ENCODE results near the gene ANO8. TPM values are rescaled to one million over a fixed set of nuclear protein-coding genes. Genes with fewer than 3 reads are reported as not detected.

The ANO8 gene
- polyA plus RNA-seq (2013, experiment 1 of 2) = 12.9 TPM
- 13.2 TPM for polyA plus RNA-seq (2013, experiment 2 of 2)

GRCh38 chr19:17334414-17335409 lies at the start of gene ANO8:
TSS of gene ANO8 (minus strand) at chr19:17334855. CDS start at chr19:17334670, 185 bp downstream.
- H4K8ac ChIP-seq (ENCODE audit: low read depth, low read length) = peak within 1 kb of the TSS; percentile 92
- peak within 1 kb of the TSS; percentile 81 for H2BK120ac ChIP-seq (ENCODE audit: low read depth, low read length)
- peak within 1 kb of the TSS; percentile 26 for H2BK5ac ChIP-seq (ENCODE audit: low read length)
- peak within 1 kb of the TSS; percentile 100 for H3K14ac ChIP-seq (ENCODE audit: low read length)
- peak within 1 kb of the TSS; percentile 100 for H3K18ac ChIP-seq (ENCODE audit: low read length)
- peak within 1 kb of the TSS; percentile 88 to 95 for H3K4me3 ChIP-seq (ENCODE audit: low read length in 2 of 2)
- peak within 1 kb of the TSS; percentile 87 for H3K4me2 ChIP-seq (ENCODE audit: insufficient read depth, low read length, poor library complexity, severe bottlenecking)
- H3K27me3 ChIP-seq (ENCODE audit: control insufficient read depth in 3 of 3, insufficient read depth in 3 of 3, low read depth in 1 of 3, low read length in 3 of 3) = no peaks in the 10 kb centered on the region
- peak within 1 kb of the TSS; percentile 94 for H2AFZ ChIP-seq (ENCODE audit: low read length)
- peaks cover 15 to 17% of the 10 kb centered on the region in 2 donors for H3K4me1 ChIP-seq (ENCODE audit: control insufficient read depth in 2 of 2, insufficient read depth in 1 of 2, low read depth in 1 of 2, low read length in 2 of 2)
- DNase-seq (ENCODE audit: low spot score) = peak; percentile 96
- H3K23ac ChIP-seq (ENCODE audit: low read depth, low read length, poor library complexity) = peak within 1 kb of the TSS; percentile 98
- peak within 1 kb of the TSS; percentile 95 for H4K91ac ChIP-seq (ENCODE audit: low read depth, low read length, poor library complexity)
- peak within 1 kb of the TSS; percentile 73 for H2AK5ac ChIP-seq (ENCODE audit: low read depth, low read length)
- peaks cover 7% of the 10 kb centered on the region for H3K79me1 ChIP-seq (ENCODE audit: low read depth, low read length)
- H2BK15ac ChIP-seq (ENCODE audit: low read length) = peak within 1 kb of the TSS; percentile 85
- H3K9ac ChIP-seq (ENCODE audit: low read depth, low read length, poor library complexity) = peak within 1 kb of the TSS; percentile 100
- peak within 1 kb of the TSS; percentile 85 for H3K27ac ChIP-seq (replicated peaks; ENCODE audit: low read length)
- no CpG with 5 or more reads among the region's 86 CpGs for WGBS, 2 donors (ENCODE audit: extremely low coverage in 2 of 2, insufficient read length in 2 of 2, insufficient replicate concordance in 1 of 2)
- H3K4ac ChIP-seq (ENCODE audit: low read length) = peak within 1 kb of the TSS; percentile 99
- peaks cover 3 to 5% of the 10 kb centered on the region in 2 donors for H3K9me3 ChIP-seq (replicated peaks in 1 of 2; ENCODE audit: control insufficient read depth in 2 of 2, insufficient read depth in 1 of 2, low read depth in 1 of 2, low read length in 2 of 2)
- H2BK12ac ChIP-seq (ENCODE audit: low read length) = peak within 1 kb of the TSS; percentile 63
- H3K36me3 ChIP-seq (replicated peaks in 1 of 2; ENCODE audit: control insufficient read depth in 2 of 2, insufficient read depth in 2 of 2, low read length in 2 of 2) = peaks cover 30 to 39% of the 10 kb centered on the region in 2 donors

- H3K27me3 ChIP-seq (ENCODE audit: control insufficient read depth in 3 of 3, insufficient read depth in 3 of 3, low read depth in 1 of 3, low read length in 3 of 3) = no peaks in the 10 kb centered on the region
- H4K91ac ChIP-seq (ENCODE audit: low read depth, low read length, poor library complexity) = no peak overlapping the region
- no peak overlapping the region for H3K9ac ChIP-seq (ENCODE audit: low read depth, low read length, poor library complexity)
- H4K8ac ChIP-seq (ENCODE audit: low read depth, low read length) = no peak overlapping the region
- H3K14ac ChIP-seq (ENCODE audit: low read length) = no peak overlapping the region
- no peak overlapping the region for H2BK15ac ChIP-seq (ENCODE audit: low read length)
- no peak overlapping the region for H2AK5ac ChIP-seq (ENCODE audit: low read depth, low read length)
- DNase-seq (ENCODE audit: low spot score) = no peak
- no peak overlapping the region for H3K4me2 ChIP-seq (ENCODE audit: insufficient read depth, low read length, poor library complexity, severe bottlenecking)
- H3K23ac ChIP-seq (ENCODE audit: low read depth, low read length, poor library complexity) = no peak overlapping the region
- peaks cover 2 to 6% of the 10 kb centered on the region in 2 donors for H3K9me3 ChIP-seq (replicated peaks in 1 of 2; ENCODE audit: control insufficient read depth in 2 of 2, insufficient read depth in 1 of 2, low read depth in 1 of 2, low read length in 2 of 2)
- H3K79me1 ChIP-seq (ENCODE audit: low read depth, low read length) = no peaks in the 10 kb centered on the region
- H3K4me3 ChIP-seq (ENCODE audit: low read length in 2 of 2) = no peak overlapping the region
- no CpG with 5 or more reads among the region's 5 CpGs for WGBS, 2 donors (ENCODE audit: extremely low coverage in 2 of 2, insufficient read length in 2 of 2, insufficient replicate concordance in 1 of 2)
- no peak overlapping the region for H2AFZ ChIP-seq (ENCODE audit: low read length)
- peaks cover 6 to 7% of the 10 kb centered on the region in 2 donors for H3K4me1 ChIP-seq (ENCODE audit: control insufficient read depth in 2 of 2, insufficient read depth in 1 of 2, low read depth in 1 of 2, low read length in 2 of 2)
- no peak overlapping the region for H3K4ac ChIP-seq (ENCODE audit: low read length)
- H3K27ac ChIP-seq (replicated peaks; ENCODE audit: low read length) = no peak overlapping the region
- no peak overlapping the region for H3K18ac ChIP-seq (ENCODE audit: low read length)
- H2BK5ac ChIP-seq (ENCODE audit: low read length) = no peak overlapping the region
- H2BK12ac ChIP-seq (ENCODE audit: low read length) = no peak overlapping the region
- no peak overlapping the region for H2BK120ac ChIP-seq (ENCODE audit: low read depth, low read length)
- no peaks in the 10 kb centered on the region for H3K36me3 ChIP-seq (replicated peaks in 1 of 2; ENCODE audit: control insufficient read depth in 2 of 2, insufficient read depth in 2 of 2, low read length in 2 of 2)
Measured at GRCh38 chr19:17380426-17381138, 45.9 kb upstream of the ANO8 start.

- Histone ChIP-seq H4K91ac (ENCODE audit: low read depth, low read length, poor library complexity) (peak overlapping the region; percentile 53), H2BK12ac (ENCODE audit: low read length) (peak overlapping the region; percentile 58), H3K9ac (ENCODE audit: low read depth, low read length, poor library complexity) (no peak overlapping the region), H4K8ac (ENCODE audit: low read depth, low read length) (no peak overlapping the region), H3K9me3 (replicated peaks in 1 of 2; ENCODE audit: control insufficient read depth in 2 of 2, insufficient read depth in 1 of 2, low read depth in 1 of 2, low read length in 2 of 2) (peaks cover 2 to 6% of the 10 kb centered on the region in 2 donors), H3K18ac (ENCODE audit: low read length) (peak overlapping the region; percentile 97), H3K79me1 (ENCODE audit: low read depth, low read length) (no peaks in the 10 kb centered on the region), H2BK15ac (ENCODE audit: low read length) (peak overlapping the region; percentile 21), H3K27me3 (ENCODE audit: control insufficient read depth in 3 of 3, insufficient read depth in 3 of 3, low read depth in 1 of 3, low read length in 3 of 3) (no peaks in the 10 kb centered on the region), H3K36me3 (replicated peaks in 1 of 2; ENCODE audit: control insufficient read depth in 2 of 2, insufficient read depth in 2 of 2, low read length in 2 of 2) (no peaks in the 10 kb centered on the region), H3K4me1 (ENCODE audit: control insufficient read depth in 2 of 2, insufficient read depth in 1 of 2, low read depth in 1 of 2, low read length in 2 of 2) (peaks cover 6 to 7% of the 10 kb centered on the region in 2 donors), H3K4me3 (ENCODE audit: low read length in 2 of 2) (no peak overlapping the region), H2BK120ac (ENCODE audit: low read depth, low read length) (peak overlapping the region; percentile 16), H2BK5ac (ENCODE audit: low read length) (peak overlapping the region; percentile 98), H2AK5ac (ENCODE audit: low read depth, low read length) (peak overlapping the region; percentile 71), H3K4me2 (ENCODE audit: insufficient read depth, low read length, poor library complexity, severe bottlenecking) (no peak overlapping the region), H3K14ac (ENCODE audit: low read length) (no peak overlapping the region), H2AFZ (ENCODE audit: low read length) (peak overlapping the region; percentile 74), H3K4ac (ENCODE audit: low read length) (peak overlapping the region; percentile 84), H3K27ac (replicated peaks; ENCODE audit: low read length) (peak overlapping the region; percentile 19), H3K23ac (ENCODE audit: low read depth, low read length, poor library complexity) (peak overlapping the region; percentile 73)
- WGBS, 2 donors (ENCODE audit: extremely low coverage in 2 of 2, insufficient read length in 2 of 2, insufficient replicate concordance in 1 of 2) = no CpG with 5 or more reads among the region's 14 CpGs
- DNase-seq (ENCODE audit: low spot score) = no peak
Measured at GRCh38 chr19:17379221-17379631, 44.6 kb upstream of the ANO8 start.
